KMS-11 (cell line): ENCODE results near the gene AJAP1.

ENCODE experiments used
- H2AFZ ChIP-seq: fragments of 200-600 bp; sonication (generic); 2 replicates; pipeline ENCODE4 v1.6.1; 2016; ENCODE audit warnings: antibody characterized with exemption, mixed run types, low read depth
- H3K27ac ChIP-seq: fragments of 200-600 bp; sonication (generic); 2 replicates; pipeline ENCODE4 v1.6.1; 2016; ENCODE audit warnings: mild to moderate bottlenecking, mixed run types
- H3K27me3 ChIP-seq: fragments of 200-600 bp; sonication (generic); 2 replicates; pipeline ENCODE4 v1.6.1; 2017; ENCODE audit warnings: mild to moderate bottlenecking, low read depth, mixed run types, moderate library complexity; ENCODE audit not compliant: insufficient read depth
- H3K36me3 ChIP-seq: fragments of 200-600 bp; sonication (generic); 2 replicates; pipeline ENCODE4 v1.6.1; 2017; ENCODE audit warnings: mild to moderate bottlenecking, mixed run types; ENCODE audit not compliant: insufficient read depth
- H3K4me1 ChIP-seq: fragments of 200-600 bp; sonication (generic); 2 replicates; pipeline ENCODE4 v1.6.1; 2016; ENCODE audit warnings: mild to moderate bottlenecking, low read depth, mixed run types; ENCODE audit not compliant: poor library complexity, severe bottlenecking
- H3K4me2 ChIP-seq: fragments of 200-600 bp; sonication (generic); 2 replicates; pipeline ENCODE4 v1.7.0; 2016; ENCODE audit warnings: mild to moderate bottlenecking, mixed run types
- H3K4me3 ChIP-seq: fragments of 200-600 bp; sonication (generic); IDR thresholded peaks from 2 replicates; pipeline ENCODE4 v1.6.1; 2017; ENCODE audit warnings: low read depth, low read length, mixed read lengths; ENCODE audit not compliant: insufficient read depth
- H3K79me2 ChIP-seq: fragments of 200-600 bp; sonication (generic); 2 replicates; pipeline ENCODE4 v1.6.1; 2016; ENCODE audit warnings: low read depth, mixed run types; ENCODE audit not compliant: insufficient read depth
- H3K9ac ChIP-seq: fragments of 200-600 bp; sonication (generic); 2 replicates; pipeline ENCODE4 v1.6.1; 2016; ENCODE audit warnings: mild to moderate bottlenecking, mixed run types
- H4K20me1 ChIP-seq: fragments of 200-600 bp; sonication (generic); 2 replicates; pipeline ENCODE4 v1.6.1; 2016; ENCODE audit warnings: mild to moderate bottlenecking, mixed run types; ENCODE audit not compliant: insufficient read depth
- TF ChIP-seq, protein P1 (sequence below): fragments of 200-600 bp; sonication (generic); conservative IDR thresholded peaks from 2 replicates; pipeline ENCODE4 v1.6.1; 2017; ENCODE audit warnings: low read depth, mild to moderate bottlenecking, antibody characterized with exemption, low read length, moderate library complexity, mixed read lengths

The AJAP1 gene

DNA sequence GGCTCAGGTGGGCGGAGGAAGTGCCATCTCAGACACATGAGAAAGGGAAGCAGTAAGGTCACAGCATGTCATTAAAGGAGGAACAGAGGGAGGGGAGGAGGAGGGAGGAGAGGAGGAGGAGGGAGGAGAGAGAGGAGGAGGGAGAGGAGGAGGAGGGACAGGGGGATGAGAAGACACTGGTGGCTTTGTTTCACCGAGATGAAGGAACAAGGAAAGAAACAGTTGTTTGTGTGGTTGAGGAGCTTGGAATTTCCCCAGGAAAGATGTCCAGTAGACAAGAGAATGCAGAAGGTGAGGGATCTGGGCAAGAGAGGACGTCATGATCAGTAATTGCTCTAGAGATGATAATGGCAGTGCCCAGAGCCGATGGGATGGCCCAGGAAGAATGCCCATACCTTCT lies 97.7 kb downstream of the AJAP1 start:
- Histone ChIP-seq H3K4me3 (no peak overlapping the region), H3K9ac (no peak overlapping the region), H3K27me3 (no peaks in the 10 kb centered on the region), H3K79me2 (no peaks in the 10 kb centered on the region), H4K20me1 (no peaks in the 10 kb centered on the region), H3K4me2 (no peak overlapping the region), H2AFZ (no peak overlapping the region), H3K27ac (no peak overlapping the region), H3K36me3 (no peaks in the 10 kb centered on the region), H3K4me1 (no peaks in the 10 kb centered on the region)
- TF ChIP-seq, protein P1, sequence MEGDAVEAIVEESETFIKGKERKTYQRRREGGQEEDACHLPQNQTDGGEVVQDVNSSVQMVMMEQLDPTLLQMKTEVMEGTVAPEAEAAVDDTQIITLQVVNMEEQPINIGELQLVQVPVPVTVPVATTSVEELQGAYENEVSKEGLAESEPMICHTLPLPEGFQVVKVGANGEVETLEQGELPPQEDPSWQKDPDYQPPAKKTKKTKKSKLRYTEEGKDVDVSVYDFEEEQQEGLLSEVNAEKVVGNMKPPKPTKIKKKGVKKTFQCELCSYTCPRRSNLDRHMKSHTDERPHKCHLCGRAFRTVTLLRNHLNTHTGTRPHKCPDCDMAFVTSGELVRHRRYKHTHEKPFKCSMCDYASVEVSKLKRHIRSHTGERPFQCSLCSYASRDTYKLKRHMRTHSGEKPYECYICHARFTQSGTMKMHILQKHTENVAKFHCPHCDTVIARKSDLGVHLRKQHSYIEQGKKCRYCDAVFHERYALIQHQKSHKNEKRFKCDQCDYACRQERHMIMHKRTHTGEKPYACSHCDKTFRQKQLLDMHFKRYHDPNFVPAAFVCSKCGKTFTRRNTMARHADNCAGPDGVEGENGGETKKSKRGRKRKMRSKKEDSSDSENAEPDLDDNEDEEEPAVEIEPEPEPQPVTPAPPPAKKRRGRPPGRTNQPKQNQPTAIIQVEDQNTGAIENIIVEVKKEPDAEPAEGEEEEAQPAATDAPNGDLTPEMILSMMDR, result no peak

DNA sequence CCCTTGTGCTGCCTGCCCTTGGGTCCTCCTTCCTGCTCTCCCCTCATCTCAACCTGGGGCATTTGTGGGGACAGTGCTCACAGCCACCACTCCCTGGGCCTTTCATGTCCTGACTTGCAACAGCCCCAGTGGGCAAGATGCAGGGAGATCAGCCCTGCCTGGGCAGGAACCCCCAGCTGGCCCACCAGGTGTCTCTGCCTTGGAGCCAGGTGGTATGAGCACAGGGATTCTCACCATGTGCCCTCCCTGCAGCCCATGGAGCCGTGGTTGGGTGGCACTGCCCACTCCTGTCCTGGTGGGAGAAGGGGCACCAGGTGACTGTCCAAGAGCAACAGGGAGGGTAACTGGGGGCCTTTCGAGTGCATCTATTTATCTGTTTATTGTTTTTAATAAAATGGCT lies 100.4 kb downstream of the AJAP1 start:
- Histone ChIP-seq H3K36me3 (no peaks in the 10 kb centered on the region), H2AFZ (no peak overlapping the region), H3K4me3 (no peak overlapping the region), H3K27ac (no peak overlapping the region), H3K9ac (no peak overlapping the region), H3K79me2 (no peaks in the 10 kb centered on the region), H3K4me1 (no peaks in the 10 kb centered on the region), H3K4me2 (no peak overlapping the region), H4K20me1 (no peaks in the 10 kb centered on the region), H3K27me3 (no peaks in the 10 kb centered on the region)
- TF ChIP-seq, protein P1, result no peak

DNA sequence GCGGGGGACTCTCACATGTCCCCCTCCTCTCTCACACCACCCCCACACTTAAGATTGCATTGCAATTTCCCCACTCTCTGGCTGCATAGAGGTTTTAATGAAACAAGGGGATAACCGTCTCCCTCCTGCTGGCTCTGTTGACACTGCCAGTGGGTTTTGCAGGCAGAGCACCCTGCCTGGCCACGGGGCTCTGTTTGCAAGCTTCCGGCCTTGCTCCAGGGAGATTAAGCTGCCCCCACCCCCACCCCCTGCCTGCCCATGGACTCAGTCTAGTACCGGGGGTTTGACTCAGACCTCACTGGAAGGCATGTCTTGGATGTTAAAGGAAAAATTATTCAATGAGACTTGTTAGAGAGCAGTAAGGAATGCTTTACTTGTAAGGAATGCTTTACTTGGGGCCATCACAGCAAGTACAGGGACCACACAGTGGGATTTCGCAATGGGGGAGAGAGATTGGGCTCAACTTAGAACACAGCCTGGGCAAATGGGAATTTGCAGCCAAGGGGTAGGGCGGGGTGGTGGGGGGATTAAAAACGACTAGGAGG lies 101.0 kb downstream of the AJAP1 start:
- H3K27me3 ChIP-seq, result no peaks in the 10 kb centered on the region; the same call in 1 of the 2 replicates
- TF ChIP-seq, protein P1, result no peak
- H3K27ac ChIP-seq, result no peak overlapping the region
- no peaks in the 10 kb centered on the region for H4K20me1 ChIP-seq
- no peak overlapping the region for H3K4me3 ChIP-seq
- no peaks in the 10 kb centered on the region for H3K36me3 ChIP-seq
- H3K9ac ChIP-seq, result no peak overlapping the region
- no peak overlapping the region for H3K4me2 ChIP-seq
- H3K4me1 ChIP-seq, result no peaks in the 10 kb centered on the region
- no peak overlapping the region for H2AFZ ChIP-seq
- H3K79me2 ChIP-seq, result no peaks in the 10 kb centered on the region

DNA sequence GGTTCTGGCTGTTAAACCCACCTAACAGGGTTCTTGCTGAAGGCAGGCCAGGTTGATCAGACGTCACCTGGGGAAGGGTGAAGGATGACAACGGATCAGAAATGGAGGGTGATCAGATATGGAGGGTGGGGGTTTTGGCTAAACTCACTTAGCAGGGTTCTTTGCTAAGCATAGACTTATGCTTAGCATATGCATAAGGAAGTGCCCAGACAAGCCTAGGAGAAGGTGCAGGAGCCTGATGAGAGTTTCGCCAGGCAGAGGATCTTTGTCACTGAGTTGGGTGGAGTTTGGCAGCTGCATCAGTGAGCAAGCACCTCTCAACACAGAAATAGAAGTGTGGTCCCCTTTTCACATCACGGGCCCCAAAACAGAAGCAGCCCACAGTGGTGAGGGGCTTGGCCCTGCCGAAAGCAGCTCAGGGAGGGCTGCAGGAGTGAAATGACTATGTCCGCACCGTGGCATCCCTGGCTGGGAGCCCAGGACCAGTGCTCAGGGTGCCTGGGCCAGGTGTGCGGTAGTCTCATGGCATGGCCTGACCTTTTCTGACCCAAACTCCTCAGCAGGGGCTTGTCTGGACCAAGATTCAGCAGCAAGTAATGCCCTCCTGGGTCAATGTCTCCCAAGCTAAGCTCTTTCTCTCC lies 101.6 kb downstream of the AJAP1 start:
- Histone ChIP-seq H3K4me3 (no peak overlapping the region), H3K4me2 (no peak overlapping the region), H3K27ac (no peak overlapping the region), H3K36me3 (no peaks in the 10 kb centered on the region), H3K79me2 (no peaks in the 10 kb centered on the region), H3K4me1 (no peaks in the 10 kb centered on the region), H2AFZ (no peak overlapping the region), H4K20me1 (no peaks in the 10 kb centered on the region), H3K27me3 (no peaks in the 10 kb centered on the region; the same call in 1 of the 2 replicates), H3K9ac (no peak overlapping the region)
- TF ChIP-seq, protein P1, result no peak
